ENCODE results near the gene BCKDK.

BCKDK gene

DNA sequence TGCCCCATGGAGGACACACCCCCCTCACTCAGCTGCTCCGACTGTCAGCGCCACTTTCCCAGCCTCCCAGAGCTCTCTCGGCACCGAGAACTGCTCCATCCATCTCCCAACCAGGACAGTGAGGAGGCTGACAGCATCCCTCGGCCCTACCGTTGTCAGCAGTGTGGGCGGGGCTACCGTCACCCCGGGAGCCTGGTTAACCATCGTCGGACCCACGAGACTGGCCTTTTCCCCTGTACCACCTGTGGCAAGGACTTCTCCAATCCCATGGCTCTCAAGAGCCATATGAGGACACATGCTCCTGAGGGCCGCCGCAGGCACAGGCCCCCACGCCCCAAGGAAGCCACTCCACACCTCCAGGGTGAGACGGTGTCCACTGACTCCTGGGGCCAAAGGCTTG, 31.9 kb upstream of the BCKDK start:
- no peak for DNase-seq (ENCODE audit: low read depth)
- H3K4me3 ChIP-seq (ENCODE audit: low read depth, low read length), result no peak overlapping the region
- no peak for TF ChIP-seq CTCF (IDR thresholded peaks at IDR 0.05; ENCODE audit: low read depth, low read length, missing control alignments)

- TF ChIP-seq CTCF (IDR thresholded peaks at IDR 0.05; ENCODE audit: low read depth, low read length, missing control alignments), result no peak
- H3K4me3 ChIP-seq (ENCODE audit: low read depth, low read length), result no peak overlapping the region
- no peak for DNase-seq (ENCODE audit: low read depth)
Measured at GRCh38 chr16:31077024-31077423, 31.2 kb upstream of the BCKDK start.

DNA sequence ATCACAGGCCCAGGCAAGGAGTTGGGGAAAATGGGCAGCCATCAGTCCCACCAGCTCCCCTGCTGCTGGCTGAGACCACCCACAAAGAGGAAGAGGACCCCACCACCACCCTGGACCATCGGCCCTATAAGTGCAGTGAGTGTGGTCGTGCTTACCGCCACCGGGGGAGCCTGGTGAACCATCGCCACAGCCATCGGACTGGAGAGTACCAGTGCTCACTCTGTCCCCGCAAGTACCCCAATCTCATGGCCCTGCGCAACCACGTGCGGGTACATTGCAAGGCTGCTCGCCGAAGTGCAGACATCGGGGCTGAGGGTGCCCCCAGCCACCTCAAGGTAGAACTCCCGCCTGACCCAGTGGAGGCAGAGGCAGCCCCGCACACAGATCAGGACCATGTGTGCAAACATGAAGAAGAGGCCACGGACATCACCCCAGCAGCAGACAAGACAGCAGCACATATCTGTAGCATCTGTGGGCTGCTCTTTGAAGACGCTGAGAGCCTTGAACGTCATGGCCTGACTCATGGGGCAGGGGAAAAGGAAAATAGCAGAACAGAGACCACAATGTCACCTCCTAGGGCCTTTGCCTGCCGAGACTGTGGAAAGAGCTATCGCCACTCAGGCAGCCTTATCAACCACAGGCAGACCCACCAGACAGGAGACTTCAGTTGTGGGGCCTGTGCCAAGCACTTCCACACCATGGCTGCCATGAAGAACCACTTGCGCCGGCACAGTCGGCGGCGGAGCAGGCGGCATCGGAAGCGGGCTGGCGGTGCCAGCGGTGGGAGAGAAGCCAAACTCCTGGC, 30.4 kb upstream of the BCKDK start:
- no peak for DNase-seq (ENCODE audit: low read depth)
- no peak for TF ChIP-seq CTCF (IDR thresholded peaks at IDR 0.05; ENCODE audit: low read depth, low read length, missing control alignments)
- H3K4me3 ChIP-seq (ENCODE audit: low read depth, low read length), result no peak overlapping the region

DNA sequence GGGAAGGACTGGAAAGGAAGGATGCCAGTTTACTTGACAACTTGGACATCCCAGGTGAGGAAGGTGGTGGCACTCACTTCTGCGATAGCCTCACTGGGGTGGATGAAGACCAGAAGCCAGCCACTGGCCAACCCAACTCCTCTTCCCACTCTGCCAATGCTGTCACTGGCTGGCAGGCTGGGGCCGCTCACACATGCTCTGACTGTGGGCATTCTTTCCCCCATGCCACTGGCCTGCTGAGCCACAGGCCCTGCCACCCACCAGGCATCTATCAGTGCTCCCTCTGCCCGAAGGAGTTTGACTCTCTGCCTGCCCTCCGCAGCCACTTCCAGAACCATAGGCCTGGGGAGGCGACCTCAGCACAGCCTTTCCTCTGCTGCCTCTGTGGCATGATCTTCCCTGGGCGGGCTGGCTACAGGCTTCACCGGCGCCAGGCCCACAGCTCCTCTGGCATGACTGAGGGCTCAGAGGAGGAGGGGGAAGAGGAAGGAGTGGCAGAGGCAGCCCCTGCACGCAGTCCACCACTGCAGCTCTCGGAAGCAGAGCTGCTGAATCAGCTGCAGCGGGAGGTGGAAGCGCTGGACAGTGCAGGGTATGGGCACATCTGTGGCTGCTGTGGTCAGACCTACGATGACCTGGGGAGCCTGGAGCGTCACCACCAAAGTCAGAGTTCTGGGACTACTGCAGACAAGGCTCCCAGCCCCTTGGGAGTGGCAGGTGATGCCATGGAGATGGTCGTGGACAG, 29.4 kb upstream of the BCKDK start:
- DNase-seq (ENCODE audit: low read depth), result no peak
- TF ChIP-seq CTCF (IDR thresholded peaks at IDR 0.05; ENCODE audit: low read depth, low read length, missing control alignments), result no peak

GRCh38 chr16:31079342-31079944, 28.7 kb upstream of the BCKDK start:
- no peak overlapping the region for H3K4me3 ChIP-seq (ENCODE audit: low read depth, low read length)
- no peak for DNase-seq (ENCODE audit: low read depth)
- no peak for TF ChIP-seq CTCF (IDR thresholded peaks at IDR 0.05; ENCODE audit: low read depth, low read length, missing control alignments)

More for the DNA sequence above, 29.4 kb upstream of the BCKDK start:
- no peak overlapping the region for H3K4me3 ChIP-seq (ENCODE audit: low read depth, low read length)

DNA sequence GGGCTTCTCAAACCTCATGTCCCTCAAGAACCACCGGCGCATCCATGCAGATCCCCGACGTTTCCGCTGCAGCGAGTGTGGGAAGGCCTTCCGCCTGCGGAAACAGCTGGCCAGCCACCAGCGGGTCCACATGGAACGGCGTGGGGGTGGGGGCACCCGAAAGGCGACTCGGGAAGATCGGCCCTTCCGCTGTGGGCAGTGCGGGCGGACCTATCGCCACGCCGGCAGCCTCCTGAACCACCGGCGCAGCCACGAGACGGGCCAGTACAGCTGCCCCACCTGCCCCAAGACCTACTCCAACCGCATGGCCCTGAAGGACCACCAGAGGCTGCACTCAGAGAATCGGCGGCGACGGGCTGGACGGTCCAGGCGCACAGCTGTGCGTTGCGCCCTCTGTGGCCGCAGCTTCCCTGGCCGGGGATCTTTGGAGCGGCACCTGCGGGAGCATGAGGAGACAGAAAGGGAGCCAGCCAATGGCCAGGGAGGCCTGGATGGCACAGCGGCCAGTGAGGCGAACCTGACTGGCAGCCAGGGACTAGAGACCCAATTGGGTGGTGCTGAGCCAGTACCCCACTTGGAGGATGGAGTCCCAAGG, 28.1 kb upstream of the BCKDK start:
- TF ChIP-seq CTCF (IDR thresholded peaks at IDR 0.05; ENCODE audit: low read depth, low read length, missing control alignments), result no peak
- no peak overlapping the region for H3K4me3 ChIP-seq (ENCODE audit: low read depth, low read length)
- no peak for DNase-seq (ENCODE audit: low read depth)

Measured in GM12864 (cell line).